ENCODE data around the gene PLCH2. TPM values are rescaled to one million over a fixed set of nuclear protein-coding genes. Genes with fewer than 3 reads are reported as not detected.

PLCH2 gene
- total RNA-seq, 2 experiments from 2014 or later = 1.4 to 2.2 TPM

DNA sequence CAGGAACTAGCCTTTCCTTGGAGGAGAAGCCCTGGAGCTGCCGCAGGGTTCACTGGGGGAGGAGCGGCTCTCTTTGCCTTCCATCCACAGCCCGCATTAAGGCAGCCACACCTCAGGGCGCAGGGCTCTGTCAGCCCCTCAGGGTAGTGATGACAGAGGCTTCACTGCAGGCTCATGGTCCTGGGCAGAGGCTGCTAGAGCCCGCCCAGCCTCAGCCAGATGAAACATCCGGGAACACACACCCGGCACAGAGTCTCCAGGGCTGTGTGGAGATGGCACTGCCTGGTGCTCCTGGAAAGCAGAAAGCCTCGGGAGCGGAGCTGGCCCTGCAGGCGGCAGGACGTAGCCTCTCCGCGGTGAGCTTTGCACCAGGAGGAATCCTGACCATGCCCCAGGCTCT lies 34.3 kb upstream of the PLCH2 start:
- CTCF ChIA-PET (ENCODE audit: unreplicated experiment) = no interaction called here

GRCh38 chr1:2442661-2443060 lies 33.4 kb upstream of the PLCH2 start:
- Histone ChIP-seq H2AFZ (ENCODE audit: low read length) (no peak overlapping the region), H3K4me2 (ENCODE audit: low read length) (no peak overlapping the region), H3K4me3 (ENCODE audit: low read depth, low read length, poor library complexity, severe bottlenecking) (no peak overlapping the region), H3K4me1 (ENCODE audit: insufficient read depth, low read length, poor library complexity, severe bottlenecking) (peaks cover 5% of the 10 kb centered on the region), H3K36me3 (ENCODE audit: insufficient read depth, low read length) (no peaks in the 10 kb centered on the region), H3K9me2 (ENCODE audit: insufficient read depth, low read length) (no peaks in the 10 kb centered on the region), H4K20me1 (ENCODE audit: insufficient read depth, low read length) (no peaks in the 10 kb centered on the region), H3K27ac (ENCODE audit: low read depth, low read length, poor library complexity, severe bottlenecking) (no peak overlapping the region), H3K79me2 (ENCODE audit: insufficient read depth, low read depth, low read length) (no peaks in the 10 kb centered on the region), H3K9me3 (ENCODE audit: low read length) (no peaks in the 10 kb centered on the region)
- CTCF ChIA-PET (ENCODE audit: unreplicated experiment) = no interaction called here
- BruUV-seq (replicated peaks) = no TSS peak
- TF ChIP-seq, protein P1, sequence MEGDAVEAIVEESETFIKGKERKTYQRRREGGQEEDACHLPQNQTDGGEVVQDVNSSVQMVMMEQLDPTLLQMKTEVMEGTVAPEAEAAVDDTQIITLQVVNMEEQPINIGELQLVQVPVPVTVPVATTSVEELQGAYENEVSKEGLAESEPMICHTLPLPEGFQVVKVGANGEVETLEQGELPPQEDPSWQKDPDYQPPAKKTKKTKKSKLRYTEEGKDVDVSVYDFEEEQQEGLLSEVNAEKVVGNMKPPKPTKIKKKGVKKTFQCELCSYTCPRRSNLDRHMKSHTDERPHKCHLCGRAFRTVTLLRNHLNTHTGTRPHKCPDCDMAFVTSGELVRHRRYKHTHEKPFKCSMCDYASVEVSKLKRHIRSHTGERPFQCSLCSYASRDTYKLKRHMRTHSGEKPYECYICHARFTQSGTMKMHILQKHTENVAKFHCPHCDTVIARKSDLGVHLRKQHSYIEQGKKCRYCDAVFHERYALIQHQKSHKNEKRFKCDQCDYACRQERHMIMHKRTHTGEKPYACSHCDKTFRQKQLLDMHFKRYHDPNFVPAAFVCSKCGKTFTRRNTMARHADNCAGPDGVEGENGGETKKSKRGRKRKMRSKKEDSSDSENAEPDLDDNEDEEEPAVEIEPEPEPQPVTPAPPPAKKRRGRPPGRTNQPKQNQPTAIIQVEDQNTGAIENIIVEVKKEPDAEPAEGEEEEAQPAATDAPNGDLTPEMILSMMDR (conservative IDR thresholded peaks at IDR 0.05; ENCODE audit: low read length) = no peak
- no peak for TF ChIP-seq EZH2phosphoT487 (IDR thresholded peaks at IDR 0.05; ENCODE audit: borderline replicate concordance, low read depth, low read length)
- no peak for DNase-seq (ENCODE audit: low spot score)
- intact Hi-C loops (cut with micrococcal nuclease; ENCODE audit: unreplicated experiment) = no loop called here
- POLR2A ChIA-PET = no interaction called here

More for the DNA sequence above, 34.3 kb upstream of the PLCH2 start:
- intact Hi-C loops (cut with micrococcal nuclease; ENCODE audit: unreplicated experiment) = no loop called here
- POLR2A ChIA-PET = no interaction called here
- no peaks in the 10 kb centered on the region for H4K20me1 ChIP-seq (ENCODE audit: insufficient read depth, low read length)
- H3K9me3 ChIP-seq (ENCODE audit: low read length) = no peaks in the 10 kb centered on the region
- no peak overlapping the region for H3K27ac ChIP-seq (ENCODE audit: low read depth, low read length, poor library complexity, severe bottlenecking)
- no peak for DNase-seq (ENCODE audit: low spot score)
- H3K4me3 ChIP-seq (ENCODE audit: low read depth, low read length, poor library complexity, severe bottlenecking) = no peak overlapping the region
- TF ChIP-seq, protein P1 (conservative IDR thresholded peaks at IDR 0.05; ENCODE audit: low read length) = no peak
- no peak for TF ChIP-seq EZH2phosphoT487 (IDR thresholded peaks at IDR 0.05; ENCODE audit: borderline replicate concordance, low read depth, low read length)
- no peak overlapping the region for H3K4me2 ChIP-seq (ENCODE audit: low read length)
- peaks cover 5% of the 10 kb centered on the region for H3K4me1 ChIP-seq (ENCODE audit: insufficient read depth, low read length, poor library complexity, severe bottlenecking)
- H3K79me2 ChIP-seq (ENCODE audit: insufficient read depth, low read depth, low read length) = no peaks in the 10 kb centered on the region
- BruUV-seq (replicated peaks) = no TSS peak
- no peak overlapping the region for H2AFZ ChIP-seq (ENCODE audit: low read length)
- no peaks in the 10 kb centered on the region for H3K9me2 ChIP-seq (ENCODE audit: insufficient read depth, low read length)
- H3K36me3 ChIP-seq (ENCODE audit: insufficient read depth, low read length) = no peaks in the 10 kb centered on the region

GRCh38 chr1:2443277-2444137 lies 32.6 kb upstream of the PLCH2 start:
- ChIA-PET POLR2A (no interaction called here), CTCF (ENCODE audit: unreplicated experiment) (no interaction called here)
- H3K9me2 ChIP-seq (ENCODE audit: insufficient read depth, low read length) = no peaks in the 10 kb centered on the region
- H3K9me3 ChIP-seq (ENCODE audit: low read length) = no peaks in the 10 kb centered on the region
- BruUV-seq (replicated peaks) = no TSS peak
- TF ChIP-seq EZH2phosphoT487 (IDR thresholded peaks at IDR 0.05; ENCODE audit: borderline replicate concordance, low read depth, low read length) = no peak
- TF ChIP-seq, protein P1 (conservative IDR thresholded peaks at IDR 0.05; ENCODE audit: low read length) = no peak
- H4K20me1 ChIP-seq (ENCODE audit: insufficient read depth, low read length) = no peaks in the 10 kb centered on the region
- H3K4me1 ChIP-seq (ENCODE audit: insufficient read depth, low read length, poor library complexity, severe bottlenecking) = peaks cover 5% of the 10 kb centered on the region
- no peak for DNase-seq (ENCODE audit: low spot score)
- H3K27ac ChIP-seq (ENCODE audit: low read depth, low read length, poor library complexity, severe bottlenecking) = no peak overlapping the region
- no peak overlapping the region for H3K4me2 ChIP-seq (ENCODE audit: low read length)
- no peak overlapping the region for H3K4me3 ChIP-seq (ENCODE audit: low read depth, low read length, poor library complexity, severe bottlenecking)
- intact Hi-C loops (cut with micrococcal nuclease; ENCODE audit: unreplicated experiment) = no loop called here
- H3K36me3 ChIP-seq (ENCODE audit: insufficient read depth, low read length) = no peaks in the 10 kb centered on the region
- no peaks in the 10 kb centered on the region for H3K79me2 ChIP-seq (ENCODE audit: insufficient read depth, low read depth, low read length)
- no peak overlapping the region for H2AFZ ChIP-seq (ENCODE audit: low read length)
